NCI-H2196 treated with DMSO at 0.1 percent for 48 hours (cell line): ENCODE data around the gene REM1.
"Not testable (repeated sequence)": the region's sequence is repeated elsewhere in the genome, so short reads cannot be mapped to it uniquely, and the experiment has no call there.

Experiments
- DNase-seq: peaks from one replicate; lab custom pipeline; 2025; ENCODE audit not compliant: unreplicated experiment; lab: John Stamatoyannopoulos, UW

Gene REM1, protein sequence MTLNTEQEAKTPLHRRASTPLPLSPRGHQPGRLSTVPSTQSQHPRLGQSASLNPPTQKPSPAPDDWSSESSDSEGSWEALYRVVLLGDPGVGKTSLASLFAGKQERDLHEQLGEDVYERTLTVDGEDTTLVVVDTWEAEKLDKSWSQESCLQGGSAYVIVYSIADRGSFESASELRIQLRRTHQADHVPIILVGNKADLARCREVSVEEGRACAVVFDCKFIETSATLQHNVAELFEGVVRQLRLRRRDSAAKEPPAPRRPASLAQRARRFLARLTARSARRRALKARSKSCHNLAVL

DNA sequence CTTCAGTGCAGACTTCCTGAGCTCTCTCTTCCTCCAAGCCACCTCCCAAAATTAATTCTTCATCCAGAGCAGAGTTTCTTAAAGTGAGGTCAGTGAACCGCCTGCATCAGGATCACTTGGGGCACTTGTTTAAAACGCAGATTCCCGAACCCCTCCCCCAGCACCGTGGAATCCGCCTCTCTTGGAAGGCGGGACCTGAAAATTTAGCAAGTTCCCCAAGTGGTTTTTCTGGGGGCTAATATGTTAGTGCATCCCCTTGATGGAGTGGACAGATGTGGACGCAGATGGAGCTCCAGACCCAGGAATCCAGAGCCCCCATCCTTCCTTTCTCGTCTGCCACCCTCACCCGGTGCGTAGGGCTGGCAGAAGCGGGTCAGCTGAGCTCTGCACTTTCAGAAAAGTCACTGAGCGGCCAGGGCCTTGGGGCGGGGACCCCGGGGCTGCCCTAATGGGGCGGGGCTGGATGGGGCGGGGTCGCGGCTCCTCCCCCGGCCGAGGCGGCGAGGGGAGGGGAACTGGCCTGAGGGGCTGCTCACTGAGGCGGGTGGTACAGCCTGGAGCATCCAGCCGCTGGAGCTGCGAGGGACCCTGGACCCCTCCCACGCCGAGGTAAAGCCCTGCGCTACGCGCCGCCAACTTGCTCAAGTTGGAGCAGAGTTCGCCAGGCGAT lies at the start of gene REM1, which contains the start of gene DEFB124:
Gene REM1, plus strand, starts transcription at position 531 of the 670 bp plus-strand sequence. CDS start 1,158 bp downstream, outside the sequence.
Gene DEFB124, minus strand, starts transcription at position 370 of the 670 bp plus-strand sequence. CDS start 2,114 bp downstream, outside the sequence.
- no peak for DNase-seq

DNA sequence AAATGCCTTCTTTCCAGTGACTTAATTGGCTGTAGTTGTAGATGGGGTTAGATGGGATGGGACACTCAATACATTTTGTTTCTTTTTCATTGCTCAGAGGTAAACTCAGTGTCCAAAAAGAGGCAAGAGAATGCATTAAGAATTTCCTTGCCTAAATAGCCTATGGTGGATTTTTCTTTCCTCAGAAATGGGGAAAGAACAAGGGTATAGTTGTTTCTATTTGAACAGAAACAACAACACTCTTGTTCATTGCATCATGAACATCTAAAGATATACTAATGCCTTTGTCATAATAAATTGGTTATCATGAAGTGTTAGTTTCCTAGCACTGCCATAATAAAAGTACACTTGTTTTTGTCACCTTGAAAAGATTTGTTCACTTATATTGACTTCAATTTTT lies 49.3 kb upstream of the REM1 start:
- no peak for DNase-seq

DNA sequence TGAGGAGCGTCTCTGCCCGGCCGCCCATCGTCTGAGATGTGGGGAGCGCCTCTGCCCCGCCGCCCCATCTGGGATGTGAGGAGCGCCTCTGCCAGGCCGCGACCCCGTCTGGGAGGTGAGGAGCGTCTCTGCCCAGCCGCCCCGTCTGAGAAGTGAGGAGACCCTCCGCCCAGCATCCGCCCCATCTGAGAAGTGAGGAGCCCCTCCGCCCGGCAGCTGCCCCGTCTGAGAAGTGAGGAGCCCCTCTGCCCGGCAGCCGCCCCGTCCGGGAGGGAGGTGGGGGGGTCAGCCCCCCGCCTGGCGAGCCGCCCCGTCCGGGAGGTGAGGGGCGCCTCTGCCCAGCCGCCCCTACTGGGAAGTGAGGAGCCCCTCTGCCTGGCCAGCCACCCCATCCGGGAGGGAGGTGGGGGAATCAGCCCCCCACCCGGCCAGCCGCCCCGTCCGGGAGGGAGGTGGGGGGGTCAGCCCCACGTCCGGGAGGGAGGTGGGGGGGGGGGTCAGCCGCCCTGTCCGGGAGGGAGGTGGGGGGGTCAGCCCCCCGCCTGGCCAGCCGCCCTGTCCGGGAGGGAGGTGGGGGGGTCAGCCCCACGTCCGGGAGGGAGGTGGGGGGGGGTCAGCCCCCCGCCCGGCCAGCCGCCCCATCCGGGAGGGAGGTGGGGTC lies 48.1 kb upstream of the REM1 start:
- not testable (repeated sequence) for DNase-seq

DNA sequence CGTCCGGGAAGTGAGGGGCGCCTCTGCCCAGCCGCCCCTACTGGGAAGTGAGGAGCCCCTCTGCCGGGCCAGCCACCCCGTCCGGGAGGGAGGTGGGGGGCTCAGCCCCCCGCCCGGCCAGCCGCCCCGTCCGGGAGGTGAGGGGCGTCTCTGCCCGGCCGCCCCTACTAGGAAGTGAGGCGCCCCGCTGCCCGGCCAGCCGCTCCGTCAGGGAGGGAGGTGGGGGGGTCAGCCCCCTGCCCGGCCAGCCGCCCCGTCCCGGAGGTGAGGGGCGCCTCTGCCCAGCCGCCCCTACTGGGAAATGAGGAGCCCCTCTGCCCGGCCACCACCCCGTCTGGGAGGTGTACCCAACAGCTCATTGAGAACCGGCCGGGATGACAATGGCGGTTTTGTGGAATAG lies 47.5 kb upstream of the REM1 start:
- DNase-seq, result not testable (repeated sequence)

DNA sequence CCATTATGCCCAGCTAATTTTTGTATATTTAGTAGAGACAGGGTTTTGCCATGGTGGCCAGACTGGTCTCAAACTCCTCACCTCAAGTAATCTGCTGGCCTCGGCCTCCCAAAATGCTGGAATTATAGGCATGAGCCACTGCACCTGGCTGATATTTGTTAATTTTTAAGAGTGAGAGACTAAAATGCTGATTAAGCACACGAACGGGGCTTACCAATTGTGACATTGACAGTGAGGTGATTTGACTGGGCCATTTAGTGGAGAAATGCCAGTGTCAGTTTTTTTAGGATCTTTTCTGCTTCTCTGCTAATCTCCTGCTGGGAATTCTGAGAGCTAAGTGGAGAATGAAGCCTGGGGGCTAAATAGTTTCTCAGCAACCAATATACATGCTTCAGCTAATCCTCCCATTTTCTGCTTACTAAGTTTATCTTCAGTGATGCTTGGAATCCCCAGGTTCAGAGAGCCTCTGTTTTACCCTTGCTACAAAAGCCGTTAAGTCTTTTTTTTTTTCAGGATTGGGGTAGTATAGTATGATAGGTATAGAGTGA lies 44.4 kb upstream of the REM1 start:
- DNase-seq, result no peak

DNA sequence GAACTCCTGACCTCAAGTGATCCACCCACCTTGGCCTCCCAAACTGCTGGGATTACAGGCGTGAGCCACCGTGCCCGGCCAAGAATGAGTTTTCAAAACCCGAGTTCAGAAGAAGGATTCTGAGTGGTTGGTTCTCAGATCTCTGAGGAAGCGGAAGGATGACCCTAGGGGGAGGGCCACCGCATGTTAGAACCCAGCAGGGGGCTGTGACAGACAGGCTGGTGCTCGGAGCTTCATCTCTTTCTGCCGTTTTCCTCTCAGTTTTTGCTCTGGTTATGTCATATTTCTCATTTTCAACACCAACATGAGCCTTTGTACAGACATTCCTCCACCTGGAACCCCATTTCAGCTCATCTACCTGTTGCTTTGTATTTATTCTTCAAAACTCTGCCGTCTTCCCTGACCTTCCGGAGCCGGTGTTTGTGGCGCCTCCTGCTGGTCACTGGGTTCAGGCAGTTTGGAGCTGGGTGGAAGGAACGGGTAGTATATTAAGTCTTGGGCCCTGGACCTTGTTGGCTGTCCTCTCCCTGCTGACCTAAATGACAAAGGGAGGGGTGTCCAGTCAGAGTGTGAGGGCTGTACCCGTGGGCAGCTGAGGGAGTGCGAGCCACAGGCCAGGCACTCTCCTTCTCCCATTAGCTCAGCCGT lies 35.0 kb upstream of the REM1 start, which contains the start of gene DEFB123:
Gene DEFB123, plus strand, starts transcription at position 621 of the 648 bp plus-strand sequence. CDS start 67 bp downstream, outside the sequence.
- DNase-seq, result no peak

DNA sequence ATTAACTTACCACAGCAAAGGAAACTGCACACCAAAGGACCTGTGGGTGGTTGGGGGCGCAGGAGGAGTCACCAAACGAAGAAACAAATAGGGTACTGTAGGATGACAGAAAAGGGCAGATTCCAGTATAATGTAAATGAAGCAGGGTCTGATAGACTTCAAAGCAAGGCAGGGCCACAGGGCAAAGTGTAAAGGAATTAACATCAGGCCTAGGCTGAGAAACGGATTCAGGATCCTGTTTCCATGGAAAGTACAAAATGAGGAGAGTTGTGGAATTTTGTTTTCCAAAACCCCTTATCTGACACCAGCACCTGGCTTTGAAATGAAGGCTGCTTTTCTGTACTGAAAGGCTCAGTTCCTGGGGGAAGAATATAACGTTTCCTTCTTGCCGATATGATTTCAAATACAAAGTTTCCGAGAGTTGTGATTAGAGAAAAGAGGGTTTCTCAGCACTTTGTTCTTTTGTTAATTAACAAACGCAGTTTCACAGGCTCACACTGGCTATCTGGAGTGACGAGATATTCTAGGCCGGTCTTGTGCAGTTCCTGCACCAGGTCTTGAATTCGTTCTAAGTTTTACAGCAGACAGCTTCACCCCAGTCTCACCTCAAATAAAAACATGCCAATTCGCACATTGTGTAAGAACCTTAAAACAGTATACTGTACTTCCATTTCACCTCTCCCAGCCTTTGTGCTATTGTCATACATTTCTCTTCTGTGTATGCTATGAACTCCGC lies 28.8 kb upstream of the REM1 start:
- no peak for DNase-seq

DNA sequence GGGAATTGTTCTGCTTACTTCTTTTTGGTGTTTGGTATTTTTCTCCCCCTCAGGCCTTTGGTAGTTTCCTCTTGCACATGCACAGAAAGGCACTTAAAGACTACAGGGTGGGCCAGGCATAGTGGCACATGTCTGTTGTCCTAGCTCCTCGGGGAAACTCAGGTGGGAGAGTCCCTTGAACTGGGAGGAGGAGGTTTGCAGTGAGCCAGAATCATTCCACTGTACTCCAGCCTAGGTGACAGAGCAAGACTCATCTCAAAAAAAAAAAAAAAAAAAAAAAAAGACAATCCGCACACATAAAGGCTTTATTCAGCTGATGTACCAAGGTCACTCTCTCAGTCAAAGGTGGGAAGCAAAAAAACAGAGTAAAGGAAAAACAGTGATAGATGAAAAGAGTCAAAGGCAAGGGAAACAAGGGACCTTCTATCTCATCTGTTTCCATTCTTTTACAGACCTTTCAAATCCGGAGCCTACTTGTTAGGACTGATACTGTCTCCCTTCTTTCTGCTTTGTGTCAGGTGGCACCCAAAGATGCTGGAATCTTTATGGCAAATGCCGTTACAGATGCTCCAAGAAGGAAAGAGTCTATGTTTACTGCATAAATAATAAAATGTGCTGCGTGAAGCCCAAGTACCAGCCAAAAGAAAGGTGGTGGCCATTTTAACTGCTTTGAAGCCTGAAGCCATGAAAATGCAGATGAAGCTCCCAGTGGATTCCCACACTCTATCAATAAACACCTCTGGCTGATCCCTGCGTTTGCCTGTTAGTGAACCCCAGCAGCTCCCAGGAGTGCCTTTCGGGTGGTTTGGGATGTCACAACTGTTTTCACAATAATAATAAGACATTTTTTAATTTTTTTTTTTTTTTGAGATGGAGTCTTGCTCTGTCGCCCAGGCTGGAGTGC lies 25.3 kb upstream of the REM1 start:
- no peak for DNase-seq

DNA sequence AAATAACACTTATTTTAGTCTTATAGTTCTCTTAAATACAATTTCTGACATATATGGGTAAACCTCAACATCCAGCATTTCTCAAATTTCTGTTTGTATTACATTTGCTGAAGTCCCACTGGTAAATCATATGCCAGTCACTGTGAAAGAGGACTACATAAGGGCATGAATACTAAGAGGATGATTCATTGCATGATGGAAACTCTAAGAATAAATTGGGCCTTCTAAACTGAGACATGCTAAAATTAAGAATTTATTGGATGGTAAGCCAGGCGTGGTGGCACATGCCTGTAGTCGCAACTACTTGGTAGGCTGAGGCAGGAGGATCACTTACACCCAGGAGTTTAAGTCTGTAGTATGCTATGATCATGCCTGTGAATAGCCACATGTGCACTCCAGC lies 22.5 kb upstream of the REM1 start:
- no peak for DNase-seq

DNA sequence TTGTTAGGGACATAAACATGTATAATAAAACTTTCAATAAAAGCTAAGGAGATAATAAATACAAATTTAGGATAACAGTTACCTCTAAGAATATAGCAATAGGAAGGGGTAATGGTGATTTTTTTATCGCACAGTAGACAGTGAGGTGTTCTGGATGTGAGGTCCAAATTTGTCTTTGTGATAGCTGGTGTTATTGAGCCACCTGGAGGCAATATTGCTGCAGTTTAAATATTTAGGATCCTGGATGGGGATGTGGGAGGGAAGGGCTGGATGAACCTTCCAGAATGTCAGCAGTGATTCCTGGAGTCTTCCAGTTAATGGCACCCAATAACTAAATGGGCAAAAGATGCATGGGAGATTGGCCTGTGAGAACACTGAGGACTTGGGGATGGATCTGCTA lies 20.7 kb upstream of the REM1 start:
- DNase-seq, result no peak

DNA sequence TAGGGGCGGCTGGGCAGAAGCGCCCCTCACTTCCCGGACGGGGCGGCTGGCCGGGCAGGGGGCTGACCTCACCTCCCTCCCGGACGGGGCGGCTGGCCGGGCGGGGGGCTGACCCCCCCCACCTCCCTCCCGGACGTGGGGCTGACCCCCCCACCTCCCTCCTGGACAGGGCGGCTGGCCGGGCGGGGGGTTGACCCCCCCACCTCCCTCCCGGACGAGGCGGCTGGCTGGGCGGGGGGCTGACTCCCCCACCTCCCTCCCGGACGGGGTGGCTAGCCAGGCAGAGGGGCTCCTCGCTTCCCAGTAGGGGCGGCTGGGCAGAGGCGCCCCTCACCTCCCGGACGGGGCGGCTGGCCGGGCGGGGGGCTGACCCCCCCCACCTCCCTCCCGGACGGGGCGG lies 4.1 kb upstream of the REM1 start:
- DNase-seq, result not testable (repeated sequence)

DNA sequence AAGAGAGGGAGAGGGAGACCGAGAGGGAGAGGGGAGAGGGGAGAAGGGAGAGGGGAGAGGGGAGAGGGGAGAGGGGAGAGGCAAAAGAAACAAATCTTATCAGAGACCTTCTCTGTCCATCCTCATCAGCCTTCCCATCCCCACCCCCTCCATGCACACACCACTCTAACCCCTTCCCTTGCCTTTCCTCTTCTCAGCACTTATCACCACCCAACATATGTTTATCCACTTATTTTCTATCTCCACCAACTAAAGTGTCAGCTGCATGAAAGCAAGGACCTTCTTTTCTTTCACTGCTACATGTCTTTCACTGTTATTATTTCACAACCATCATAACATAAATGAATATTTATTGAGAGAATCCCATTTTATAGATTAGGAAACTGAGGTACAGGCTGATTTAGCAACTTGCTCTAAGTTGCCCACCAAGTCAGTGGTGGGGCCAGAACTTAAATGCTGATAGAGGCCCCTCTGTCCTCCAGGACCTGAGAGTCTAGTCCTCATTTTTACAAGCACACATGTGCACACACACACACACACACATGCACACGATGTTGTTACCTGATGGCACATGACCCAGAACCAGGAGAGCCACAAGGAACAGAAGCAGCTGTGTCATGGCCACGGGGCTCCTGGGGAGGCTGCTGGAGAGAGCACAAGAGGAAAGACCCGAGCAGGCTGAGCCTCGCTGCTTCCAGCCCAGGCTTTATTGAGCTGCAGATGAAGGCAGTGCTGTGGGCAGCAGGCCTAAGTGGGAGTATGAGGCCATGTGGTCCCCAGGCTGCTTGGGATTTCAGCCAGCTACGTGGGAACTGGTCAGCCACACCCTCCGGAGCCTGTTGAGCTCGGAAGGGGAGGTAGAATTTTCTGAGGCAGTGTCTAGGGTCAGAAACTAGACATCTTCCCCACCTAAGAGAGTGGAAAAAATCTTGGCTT lies 2.4 kb upstream of the REM1 start:
- no peak for DNase-seq

DNA sequence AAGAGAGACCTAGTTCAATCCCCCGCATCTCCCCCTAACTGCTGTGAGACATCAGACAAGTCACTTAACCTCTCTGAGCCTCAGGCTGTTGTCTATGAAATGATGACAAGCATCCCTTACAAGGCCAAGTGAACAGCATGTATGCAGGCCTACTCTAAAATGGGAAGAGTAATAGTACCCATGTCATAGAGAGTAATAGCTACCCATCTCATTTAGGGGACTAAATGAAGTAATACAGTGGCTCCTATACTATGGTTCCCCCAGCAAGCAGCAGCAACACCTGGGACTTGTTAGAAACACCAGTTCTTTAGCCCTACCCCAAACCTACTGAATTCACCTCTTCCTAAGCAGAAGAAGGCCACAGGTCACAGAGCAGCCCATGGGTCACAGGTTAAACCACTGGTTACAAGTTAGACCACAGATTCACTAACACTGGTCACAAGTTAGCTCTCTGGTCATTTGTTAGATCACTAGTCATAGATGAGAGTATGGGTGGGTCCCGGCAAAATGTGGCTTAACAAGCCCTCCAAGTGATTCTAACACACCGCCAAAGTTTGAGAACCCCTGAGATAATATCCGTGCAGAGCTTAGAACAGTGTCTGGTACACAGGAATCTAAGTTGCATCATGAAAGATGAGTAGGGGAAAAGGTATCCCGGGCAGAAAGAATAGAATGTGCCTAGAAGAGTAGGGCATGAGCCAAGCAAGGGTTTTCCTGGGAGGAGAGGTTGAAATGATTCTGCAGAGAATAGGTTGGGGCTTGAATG lies 1.6 kb upstream of the REM1 start:
- no peak for DNase-seq

DNA sequence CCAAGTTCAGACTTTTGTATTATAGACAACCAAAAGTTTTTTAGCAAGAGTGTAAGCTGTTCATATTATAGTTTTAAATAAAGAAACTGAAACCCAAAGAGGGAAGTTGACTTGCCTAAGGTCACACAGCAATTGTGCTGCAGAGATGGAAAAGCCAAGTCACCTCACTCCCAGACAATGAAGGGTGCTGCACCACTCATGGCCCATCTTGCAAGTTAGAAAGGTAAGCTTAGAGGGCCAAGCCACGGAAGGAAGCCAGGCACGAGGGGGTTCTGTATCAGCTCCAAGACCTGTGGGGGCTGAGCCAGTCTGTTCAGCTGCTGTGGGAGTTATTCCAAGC lies 1.0 kb upstream of the REM1 start:
- no peak for DNase-seq

DNA sequence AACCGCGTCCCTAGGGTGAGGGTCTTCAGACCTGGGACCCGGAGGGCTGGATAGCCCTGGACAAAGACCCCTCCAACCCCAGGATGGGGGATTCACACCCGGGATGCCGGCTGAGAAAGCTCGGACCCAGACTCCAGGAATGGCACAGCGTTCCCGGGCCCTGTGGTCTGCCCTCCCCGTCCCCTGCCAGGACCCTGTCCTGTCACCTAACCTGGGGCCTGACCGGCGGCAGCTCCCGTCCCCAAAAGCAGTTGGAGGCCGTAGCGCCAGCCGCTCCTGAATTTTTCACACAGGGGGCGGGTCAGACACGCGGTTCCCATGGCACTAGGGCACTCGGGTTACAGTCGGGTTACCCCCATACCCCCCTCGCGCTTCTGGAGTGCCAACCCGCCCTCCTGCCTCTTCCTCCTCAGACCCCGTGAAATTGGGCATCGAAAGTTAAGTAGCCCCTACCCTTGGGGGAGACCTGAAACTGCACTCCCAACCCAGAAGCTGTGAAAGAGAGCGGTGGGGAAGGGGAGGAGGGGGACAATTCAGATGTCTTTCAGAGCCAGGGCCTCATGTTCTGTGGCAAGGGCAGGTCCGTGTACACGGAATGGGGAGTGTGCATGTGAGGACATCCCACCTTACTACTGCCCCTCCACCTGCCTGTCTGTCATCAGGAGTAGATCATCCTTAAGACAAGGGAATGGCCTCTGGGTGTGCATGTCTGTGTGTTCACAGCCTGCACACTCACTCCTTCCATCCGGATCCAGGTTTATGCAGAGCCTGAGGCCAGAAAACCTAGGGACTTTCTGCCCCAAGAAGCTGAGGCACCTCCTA lies 595 bp downstream of the REM1 start:
- no peak for DNase-seq

DNA sequence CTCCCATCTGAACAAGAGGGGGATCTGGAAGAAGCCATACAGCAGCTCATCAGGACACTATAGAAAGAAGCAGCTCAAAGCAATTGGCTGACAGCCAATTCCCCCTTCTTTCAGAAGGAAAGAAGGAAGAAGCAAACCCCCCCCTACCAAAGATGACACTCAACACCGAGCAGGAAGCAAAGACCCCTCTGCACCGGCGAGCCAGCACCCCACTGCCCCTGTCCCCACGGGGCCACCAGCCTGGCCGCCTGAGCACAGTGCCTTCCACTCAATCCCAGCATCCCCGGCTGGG lies 1.2 kb downstream of the REM1 start:
- no peak for DNase-seq

DNA sequence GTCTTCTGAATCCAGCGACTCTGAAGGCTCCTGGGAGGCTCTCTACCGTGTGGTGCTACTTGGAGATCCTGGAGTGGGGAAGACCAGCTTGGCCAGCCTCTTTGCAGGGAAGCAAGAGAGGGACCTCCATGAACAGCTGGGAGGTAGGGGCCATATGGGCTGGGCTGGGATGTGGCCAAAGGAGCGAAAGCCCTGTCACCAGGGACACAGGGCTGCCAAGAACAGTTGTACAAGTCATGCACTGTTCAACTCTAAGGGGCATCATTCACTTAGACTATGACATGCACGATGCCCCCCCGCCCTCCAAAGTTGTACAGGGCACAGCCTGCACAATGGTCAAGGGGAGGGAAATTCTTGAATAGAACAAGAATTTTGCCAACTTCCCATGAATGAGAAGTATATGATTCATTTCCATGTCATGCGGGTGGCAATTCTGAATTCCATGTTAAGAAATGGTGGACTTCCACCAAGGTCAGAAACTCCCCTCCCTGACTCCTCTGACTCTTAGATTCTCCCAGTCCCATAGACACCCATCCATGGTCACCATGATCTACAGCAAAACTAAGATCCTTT lies 1.6 kb downstream of the REM1 start:
- no peak for DNase-seq
